H1 (cell line): ENCODE data around the gene FPGS. TPM values are rescaled to one million over a fixed set of nuclear protein-coding genes. Genes with fewer than 3 reads are reported as not detected.
A peak's percentile ranks its signal among the peaks of the same experiment; 100 is the strongest.

Experiments
- CTCF ChIA-PET: fragments of 300-600 bp; sonication (Branson Sonifier 250); formaldehyde crosslinking; loops from one replicate; lab custom pipeline; 2021; ENCODE audit not compliant: partially characterized antibody; lab: Charles Lee
- POLR2A ChIA-PET: fragments of 300-600 bp; sonication (Branson Sonifier 250); formaldehyde crosslinking; loops from one replicate; lab custom pipeline; 2021; ENCODE audit warnings: inconsistent platforms; ENCODE audit not compliant: partially characterized antibody; lab: Charles Lee
- DNase-seq, 2 experiments: peaks; one replicate each; pipeline versions ENCODE4 v3.0.0 to v3.0.0-alpha.2; 2010 to 2022; ENCODE audit warnings: low spot score in 2 of 2, low read depth in 1 of 2, mixed read lengths in 1 of 2
- FAIRE-seq: peaks from 2 replicates; lab custom pipeline; 2011; peaks lifted over from hg19 to GRCh38; lab: Jason Lieb, UNC
- H2AFZ ChIP-seq: 2 replicates; pipeline ENCODE4 v1.8.1; 2012; ENCODE audit warnings: low read length, inconsistent platforms
- H2AK5ac ChIP-seq: 2 replicates; pipeline ENCODE4 v1.6.1; 2013; ENCODE audit warnings: low read depth, low read length
- H2BK120ac ChIP-seq: replicated peaks from 2 replicates; pipeline ENCODE3; 2013; ENCODE audit warnings: low read depth, low read length, inconsistent platforms
- H2BK12ac ChIP-seq: 2 replicates; pipeline ENCODE4 v1.6.1; 2013; ENCODE audit warnings: low read depth, low read length
- H2BK15ac ChIP-seq: 2 replicates; pipeline ENCODE4 v1.6.1; 2013; ENCODE audit warnings: low read length
- H2BK20ac ChIP-seq: 2 replicates; pipeline ENCODE4 v1.6.1; 2013; ENCODE audit warnings: low read length
- H2BK5ac ChIP-seq: 2 replicates; pipeline ENCODE4 v1.6.1; 2013; ENCODE audit warnings: low read depth, low read length
- H3K14ac ChIP-seq: 2 replicates; pipeline ENCODE4 v1.6.1; 2013; ENCODE audit warnings: inconsistent platforms; ENCODE audit not compliant: insufficient read length
- H3K18ac ChIP-seq: 2 replicates; pipeline ENCODE4 v1.6.1; 2013; ENCODE audit warnings: low read length; ENCODE audit errors: extremely low read depth
- H3K23ac ChIP-seq: 2 replicates; pipeline ENCODE4 v1.6.1; 2013; ENCODE audit warnings: inconsistent platforms; ENCODE audit not compliant: insufficient read length
- H3K23me2 ChIP-seq: 2 replicates; pipeline ENCODE4 v1.6.1; 2013; ENCODE audit warnings: low read depth, low read length
- H3K27ac ChIP-seq: 2 replicates; pipeline ENCODE4 v1.6.1; 2011; ENCODE audit warnings: low read depth, low read length, inconsistent platforms
- H3K27me3 ChIP-seq, 4 experiments: replicated peaks in 1 of 4; 1 replicate in 1 of 4; 2 replicates in 3 of 4; pipeline versions ENCODE4 v1.6.1 to v1.8.1; 2011 to 2013; ENCODE audit warnings: low read length in 3 of 4, mild to moderate bottlenecking in 3 of 4, inconsistent platforms in 2 of 4, mixed read lengths in 2 of 4, moderate library complexity in 1 of 4; ENCODE audit not compliant: control insufficient read depth in 3 of 4, insufficient read depth in 3 of 4; ENCODE audit errors: extremely low read depth in 1 of 4
- H3K36me3 ChIP-seq, 4 experiments: 2 replicates each; pipeline versions ENCODE4 v1.6.1 to v1.8.1; 2011 to 2013; ENCODE audit warnings: mild to moderate bottlenecking in 4 of 4, low read length in 3 of 4, moderate library complexity in 2 of 4, control low read depth in 1 of 4, inconsistent platforms in 1 of 4; ENCODE audit not compliant: insufficient read depth in 4 of 4, control insufficient read depth in 2 of 4
- H3K4ac ChIP-seq: replicated peaks from 2 replicates; pipeline ENCODE3; 2013; ENCODE audit warnings: low read length, low read depth, mixed read lengths, inconsistent platforms; ENCODE audit not compliant: insufficient read length
- H3K4me1 ChIP-seq, 4 experiments: replicated peaks in 1 of 4; 1 replicate in 1 of 4; 2 replicates in 3 of 4; pipeline versions ENCODE4 v1.6.1 to v1.8.1; 2011 to 2013; ENCODE audit warnings: low read length in 3 of 4, inconsistent platforms in 2 of 4, mixed read lengths in 1 of 4; ENCODE audit not compliant: insufficient read depth in 4 of 4, control insufficient read depth in 3 of 4
- H3K4me2 ChIP-seq, 2 experiments: 2 replicates each; pipeline versions ENCODE4 v1.6.1 to v1.8.1; 2011 to 2013; ENCODE audit warnings: low read depth in 2 of 2, low read length in 2 of 2, control low read depth in 1 of 2, inconsistent platforms in 1 of 2, mild to moderate bottlenecking in 1 of 2; ENCODE audit not compliant: insufficient read depth in 1 of 2
- H3K4me3 ChIP-seq, 4 experiments: fragments of 200-600, 300-600 bp in 1 of 4; sonication (generic), shearing (Covaris generic), sonication (Bioruptor Twin) in 1 of 4; 2 replicates each; pipeline versions ENCODE4 v1.5.1 to v1.8.1; 2011 to 2016; ENCODE audit warnings: low read length in 4 of 4, low read depth in 3 of 4, control low read depth in 2 of 4, inconsistent platforms in 2 of 4, mild to moderate bottlenecking in 2 of 4, mixed read lengths in 1 of 4, moderate library complexity in 1 of 4; ENCODE audit not compliant: insufficient read depth in 2 of 4; ENCODE audit errors: extremely low read depth in 1 of 4
- H3K56ac ChIP-seq: replicated peaks from 2 replicates; pipeline ENCODE3; 2013; ENCODE audit warnings: low read depth, mild to moderate bottlenecking, mixed read lengths, low read length, inconsistent platforms; ENCODE audit not compliant: insufficient read length
- H3K79me1 ChIP-seq: 2 replicates; pipeline ENCODE4 v1.6.1; 2013; ENCODE audit warnings: low read depth, low read length, control low read depth
- H3K79me2 ChIP-seq, 2 experiments: 2 replicates each; pipeline versions ENCODE4 v1.6.1 to v1.8.1; 2012 to 2013; ENCODE audit warnings: low read length in 2 of 2, mild to moderate bottlenecking in 2 of 2, inconsistent platforms in 1 of 2; ENCODE audit not compliant: insufficient read depth in 2 of 2, control insufficient read depth in 1 of 2
- H3K9ac ChIP-seq, 4 experiments: replicated peaks in 1 of 4; 1 replicate in 1 of 4; 2 replicates in 3 of 4; pipeline versions ENCODE4 v1.6.1 to v1.8.1; 2011 to 2013; ENCODE audit warnings: low read depth in 3 of 4, low read length in 3 of 4, control low read depth in 2 of 4, mild to moderate bottlenecking in 2 of 4, moderate library complexity in 2 of 4, inconsistent platforms in 1 of 4; ENCODE audit errors: extremely low read depth in 1 of 4
- H3K9me3 ChIP-seq, 2 experiments: 2 replicates each; pipeline versions ENCODE4 v1.6.1 to v1.8.1; 2012 to 2013; ENCODE audit warnings: mild to moderate bottlenecking in 2 of 2, moderate library complexity in 2 of 2, control low read depth in 1 of 2, inconsistent platforms in 1 of 2, low read depth in 1 of 2, low read length in 1 of 2, mixed read lengths in 1 of 2; ENCODE audit not compliant: insufficient read depth in 2 of 2
- H4K20me1 ChIP-seq, 2 experiments: replicated peaks in 1 of 2; 2 replicates each; pipeline versions ENCODE3 to v1.8.1; 2011 to 2013; ENCODE audit warnings: inconsistent platforms in 2 of 2, low read length in 2 of 2, mild to moderate bottlenecking in 1 of 2; ENCODE audit not compliant: insufficient read depth in 2 of 2, control insufficient read depth in 1 of 2
- H4K5ac ChIP-seq: 2 replicates; pipeline ENCODE4 v1.6.1; 2013; ENCODE audit warnings: low read length, low read depth, mixed read lengths, inconsistent platforms; ENCODE audit not compliant: insufficient read length
- H4K8ac ChIP-seq: 2 replicates; pipeline ENCODE4 v1.8.0; 2013; ENCODE audit warnings: mild to moderate bottlenecking, moderate library complexity, low read length, inconsistent platforms; ENCODE audit not compliant: insufficient read depth; ENCODE audit errors: extremely low read depth
- H4K91ac ChIP-seq: replicated peaks from 2 replicates; pipeline ENCODE3; 2013; ENCODE audit warnings: low read length, mixed read lengths, inconsistent platforms; ENCODE audit not compliant: insufficient read length
- CBX5 ChIP-seq: fragments of 300-800, 300-1000 bp; sonication (generic); IDR thresholded peaks from 2 replicates; pipeline ENCODE4 v1.7.1; 2016; ENCODE audit warnings: antibody characterized with exemption, low read length, low read depth
- GABPA ChIP-seq: IDR thresholded peaks from 2 replicates; pipeline ENCODE4 v1.6.1; 2011; ENCODE audit warnings: mild to moderate bottlenecking, low read length, moderate library complexity, borderline replicate concordance; ENCODE audit not compliant: insufficient read depth
- KDM1A ChIP-seq: fragments of 200-600, 300-600 bp; sonication (generic); IDR thresholded peaks from 2 replicates; pipeline ENCODE4 v1.7.1; 2016; ENCODE audit warnings: mild to moderate bottlenecking, low read length, borderline replicate concordance
- KDM4A ChIP-seq: IDR thresholded peaks from one replicate; pipeline ENCODE4 v1.7.1; 2012; ENCODE audit warnings: low read depth, mild to moderate bottlenecking, moderate library complexity, low read length, inconsistent platforms; ENCODE audit not compliant: severe bottlenecking
- PHF8 ChIP-seq: fragments of 200-600 bp; sonication (generic); conservative IDR thresholded peaks from 2 replicates; pipeline ENCODE4 v1.7.1; 2012; ENCODE audit warnings: low read depth, mild to moderate bottlenecking, inconsistent platforms, low read length, moderate library complexity
- POLR2A ChIP-seq, 2 experiments: IDR thresholded peaks; 1 replicate in 1 of 2; 2 replicates in 1 of 2; pipeline ENCODE4 v1.6.1; 2011; ENCODE audit warnings: low read depth in 2 of 2, low read length in 2 of 2, mild to moderate bottlenecking in 2 of 2; ENCODE audit errors: control extremely low read depth in 1 of 2
- WGBS, 2 experiments: shearing (Covaris generic) in 1 of 2; methylation state at CpG; one replicate each; pipeline versions ENCODE4 v1.1.6 to v1.1.7; 2013 to 2015; ENCODE audit warnings: low lambda C conversion rate in 2 of 2, mixed read lengths in 2 of 2, inconsistent platforms in 1 of 2, low coverage in 1 of 2, missing lambda C conversion rate in 1 of 2; ENCODE audit not compliant: insufficient replicate concordance in 2 of 2, insufficient coverage in 1 of 2, insufficient read length in 1 of 2; ENCODE audit errors: extremely low coverage in 1 of 2, missing lambda C conversion rate in 1 of 2; 5-methylcytosine and 5-hydroxymethylcytosine counted together
- polyA plus RNA-seq, 7 experiments: library from polyadenylated mRNA; depleted of rRNA in 3 of 7; stranded (reverse) in 5 of 7; unstranded in 2 of 7; fragments of >200 nt in 5 of 7; fragments of 200-250 nt in 2 of 7; gene quantifications; 1 replicate in 5 of 7; 2 replicates in 1 of 7; 4 replicates in 1 of 7; pipeline versions ENCODE4 v1.2.1 to v1.2.3, GENCODE V29; 2011 to 2013; ENCODE audit warnings: missing spikeins in 2 of 7, mixed read lengths in 2 of 7
- total RNA-seq: library from RNA; stranded (reverse); fragmentation: NEBNext Ultra II Directional; extraction: Animal tissue kit (Norgen Biotek cat#: 25700); gene quantifications from 2 replicates; pipeline ENCODE4 v1.2.1, GENCODE V29; 2021
- TF ChIP-seq, protein P1 (sequence below), 3 experiments: IDR thresholded peaks; 1 replicate in 2 of 3; 2 replicates in 1 of 3; pipeline versions ENCODE4 v1.5.1 to v1.6.1; 2011; ENCODE audit warnings: low read length in 3 of 3, mild to moderate bottlenecking in 3 of 3, inconsistent platforms in 2 of 3, low read depth in 1 of 3, moderate library complexity in 1 of 3; ENCODE audit not compliant: insufficient read depth in 1 of 3; ENCODE audit errors: control extremely low read depth in 1 of 3

Gene FPGS
- total and polyA plus RNA-seq, 2 of the 8 experiments (the other 6 are each of a cell fraction or from before 2014, with no cell fraction given) = 62.4 to 83.0 TPM

DNA sequence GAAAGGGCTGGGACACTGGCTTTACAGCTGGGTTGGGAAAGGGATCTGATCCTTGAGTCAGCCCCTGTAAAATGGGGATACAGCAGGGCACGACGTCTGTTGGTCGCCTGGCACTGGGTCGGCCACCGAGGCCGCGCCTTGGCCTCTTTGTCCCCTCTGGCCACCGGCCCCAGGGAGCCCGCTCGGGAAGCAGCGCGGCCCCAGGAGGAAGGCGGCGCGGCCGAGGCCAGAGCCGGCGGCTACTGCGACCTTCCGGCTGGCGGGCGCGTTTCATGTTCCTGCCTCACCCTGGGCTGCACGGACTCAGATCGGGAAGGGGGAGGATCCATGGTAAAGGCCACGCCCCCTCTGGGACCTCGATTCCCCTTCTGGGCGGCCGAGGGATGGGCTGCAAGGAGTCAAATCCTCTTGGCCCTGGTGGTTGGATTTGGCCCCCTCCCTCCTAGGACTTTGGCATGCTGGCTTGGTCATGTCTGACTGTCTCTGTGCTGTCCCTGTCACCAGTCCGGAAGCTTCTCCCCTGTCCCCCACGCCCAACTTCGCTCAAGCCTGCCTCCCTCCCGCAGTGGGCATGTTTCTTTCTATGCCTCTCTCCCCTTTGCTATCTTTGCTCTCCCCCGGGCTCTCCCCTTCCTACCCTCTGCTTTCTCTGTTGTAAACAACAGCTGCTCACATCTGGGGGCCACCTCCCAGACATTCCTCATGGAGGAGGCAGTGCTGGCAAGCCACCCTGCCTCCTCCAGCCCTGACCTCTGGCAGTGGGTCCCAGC, 25.8 kb downstream of the FPGS start:
- Histone ChIP-seq H2BK5ac (peak overlapping the region; percentile 81), H2BK120ac (peak overlapping the region; percentile 5), H2BK20ac (no peak overlapping the region), H3K18ac (peak overlapping the region; percentile 99), H3K27me3 (peaks cover 0 to 12% (median 7%) of the 10 kb centered on the region in 4 experiments; a peak in 5 of 7 replicates), H3K14ac (no peak overlapping the region), H3K56ac (peak overlapping the region; percentile 32), H4K5ac (no peak overlapping the region), H3K4me2 (peak overlapping the region; percentile 77 to 84), H2AK5ac (no peak overlapping the region; the same call in 1 of the 2 replicates), H4K8ac (peak overlapping the region; percentile 69), H4K20me1 (no peaks in the 10 kb centered on the region), H3K27ac (peak overlapping the region; percentile 2; the same call in 1 of the 2 replicates), H2AFZ (peak overlapping the region; percentile 99), H3K4me3 (peak overlapping the region; percentile 23 to 55 (median 36); a peak in 6 of 8 replicates), H4K91ac (peak overlapping the region; percentile 70), H2BK15ac (no peak overlapping the region), H3K79me1 (no peaks in the 10 kb centered on the region), H3K23ac (no peak overlapping the region), H3K23me2 (peaks cover 9% of the 10 kb centered on the region; the same call in 1 of the 2 replicates), H3K36me3 (no peaks in the 10 kb centered on the region), H3K9ac (peak overlapping the region in 1 of 4 experiments; percentile 25; a peak in 2 of 7 replicates), H3K4me1 (peaks cover 0 to 17% (median 12%) of the 10 kb centered on the region in 4 experiments; a peak in 6 of 7 replicates), H2BK12ac (peak overlapping the region; percentile 84; the same call in 1 of the 2 replicates), H3K4ac (no peak overlapping the region), H3K79me2 (no peaks in the 10 kb centered on the region), H3K9me3 (no peaks in the 10 kb centered on the region)
- FAIRE-seq (no peak), DNase-seq (peak; percentile 70 to 97)
- CTCF ChIA-PET = interaction anchor here (0.7 to 7.3 kb wide), 16 partner anchors 8 to 133 kb away, joined by 3 to 116 read pairs (median 5); partner anchors contain the start of genes ENG and FPGS
- POLR2A ChIA-PET = interaction anchor here (0.6 to 1.9 kb wide), 13 partner anchors 12 to 94 kb away, joined by 3 to 9 read pairs (median 4); partner anchors contain the start of gene ENG
- WGBS, 2 experiments = 5% methylated on average over 31 of the region's 34 CpGs; no CpG with 5 or more reads in 1 of the 2 experiments
- TF ChIP-seq POLR2A (IDR thresholded peaks at IDR 0.05; ENCODE audit: control extremely low read depth in 1 of 2, low read depth in 2 of 2, low read length in 2 of 2) (peak in 1 of 2 experiments; percentile 89; a peak in 2 of 3 replicates), KDM1A (no peak), GABPA (peak; percentile 51; the same call in 1 of the 2 replicates), CBX5 (no peak), PHF8 (no peak; the same call in 1 of the 2 replicates), KDM4A (peak; percentile 47)
- TF ChIP-seq, protein P1, sequence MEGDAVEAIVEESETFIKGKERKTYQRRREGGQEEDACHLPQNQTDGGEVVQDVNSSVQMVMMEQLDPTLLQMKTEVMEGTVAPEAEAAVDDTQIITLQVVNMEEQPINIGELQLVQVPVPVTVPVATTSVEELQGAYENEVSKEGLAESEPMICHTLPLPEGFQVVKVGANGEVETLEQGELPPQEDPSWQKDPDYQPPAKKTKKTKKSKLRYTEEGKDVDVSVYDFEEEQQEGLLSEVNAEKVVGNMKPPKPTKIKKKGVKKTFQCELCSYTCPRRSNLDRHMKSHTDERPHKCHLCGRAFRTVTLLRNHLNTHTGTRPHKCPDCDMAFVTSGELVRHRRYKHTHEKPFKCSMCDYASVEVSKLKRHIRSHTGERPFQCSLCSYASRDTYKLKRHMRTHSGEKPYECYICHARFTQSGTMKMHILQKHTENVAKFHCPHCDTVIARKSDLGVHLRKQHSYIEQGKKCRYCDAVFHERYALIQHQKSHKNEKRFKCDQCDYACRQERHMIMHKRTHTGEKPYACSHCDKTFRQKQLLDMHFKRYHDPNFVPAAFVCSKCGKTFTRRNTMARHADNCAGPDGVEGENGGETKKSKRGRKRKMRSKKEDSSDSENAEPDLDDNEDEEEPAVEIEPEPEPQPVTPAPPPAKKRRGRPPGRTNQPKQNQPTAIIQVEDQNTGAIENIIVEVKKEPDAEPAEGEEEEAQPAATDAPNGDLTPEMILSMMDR (IDR thresholded peaks at IDR 0.05; ENCODE audit: control extremely low read depth in 1 of 3, insufficient read depth in 1 of 3, low read depth in 1 of 3, low read length in 3 of 3) = 0 out of 4 replicates have a peak, but pooled peaks of 1 of the 3 experiments have one; percentile 9
